Muscle layer of duodenum (tissue), 2 donors: Measurements from ENCODE around the gene GPR162.

ENCODE experiments used
- H3K27ac ChIP-seq: one replicate; pipeline ENCODE4 v1.7.0; 2013; ENCODE audit warnings: mild to moderate bottlenecking, low read length
- H3K27me3 ChIP-seq: one replicate; pipeline ENCODE4 v1.7.0; 2013; ENCODE audit warnings: low read depth, mild to moderate bottlenecking, control low read depth, low read length
- H3K36me3 ChIP-seq, 2 donors: one replicate each; pipeline ENCODE4 v1.7.0; 2013; ENCODE audit warnings: low read length in 2 of 2, control low read depth in 1 of 2, mild to moderate bottlenecking in 1 of 2; ENCODE audit not compliant: insufficient read depth in 2 of 2, control insufficient read depth in 1 of 2
- H3K4me1 ChIP-seq, 2 donors: one replicate each; pipeline ENCODE4 v1.7.0; 2013; ENCODE audit warnings: low read length in 2 of 2, mild to moderate bottlenecking in 2 of 2, control low read depth in 1 of 2, moderate library complexity in 1 of 2; ENCODE audit not compliant: insufficient read depth in 2 of 2, control insufficient read depth in 1 of 2
- H3K4me3 ChIP-seq, 2 donors: one replicate each; pipeline ENCODE4 v1.7.0; 2013; ENCODE audit warnings: low read length in 2 of 2, low read depth in 1 of 2, mild to moderate bottlenecking in 1 of 2
- H3K9me3 ChIP-seq, 2 donors: one replicate each; pipeline ENCODE4 v1.7.0; 2013; ENCODE audit warnings: low read length in 2 of 2, control low read depth in 1 of 2, mild to moderate bottlenecking in 1 of 2; ENCODE audit not compliant: control insufficient read depth in 1 of 2
- donor health status: healthy.

GPR162 gene

GRCh38 chr12:6851921-6852650 is 30.5 kb downstream of the GPR162 start, which contains the start of gene USP5:
Gene USP5, plus strand, starts transcription at chr12:6852150. Its CDS starts 30 bp downstream, at chr12:6852180.
- H3K36me3 ChIP-seq = peaks cover 15 to 38% of the 10 kb centered on the region in 2 donors
- H3K27me3 ChIP-seq = no peaks in the 10 kb centered on the region
- no peaks in the 10 kb centered on the region for H3K9me3 ChIP-seq
- peaks cover 14 to 22% of the 10 kb centered on the region in 2 donors for H3K4me1 ChIP-seq
- H3K27ac ChIP-seq = peak within 1 kb of the TSS; percentile 99
- peak within 1 kb of the TSS; percentile 89 to 91 for H3K4me3 ChIP-seq

GRCh38 chr12:6852651-6853354 is 31.2 kb downstream of the GPR162 start:
- no peaks in the 10 kb centered on the region for H3K9me3 ChIP-seq
- peaks cover 14 to 22% of the 10 kb centered on the region in 2 donors for H3K4me1 ChIP-seq
- H3K36me3 ChIP-seq = peaks cover 22 to 38% of the 10 kb centered on the region in 2 donors
- no peaks in the 10 kb centered on the region for H3K27me3 ChIP-seq
- H3K4me3 ChIP-seq = peak overlapping the region; percentile 89 to 91
- peak overlapping the region; percentile 40 for H3K27ac ChIP-seq

GRCh38 chr12:6853626-6854025 is 32.0 kb downstream of the GPR162 start:
- H3K4me1 ChIP-seq = peaks cover 14 to 22% of the 10 kb centered on the region in 2 donors
- H3K9me3 ChIP-seq = no peaks in the 10 kb centered on the region
- peak overlapping the region; percentile 37 for H3K27ac ChIP-seq
- peaks cover 30 to 47% of the 10 kb centered on the region in 2 donors for H3K36me3 ChIP-seq
- no peaks in the 10 kb centered on the region for H3K27me3 ChIP-seq
- peak overlapping the region in 1 of 2 donors; percentile 91 for H3K4me3 ChIP-seq

GRCh38 chr12:6854036-6854435 is 32.4 kb downstream of the GPR162 start:
- H3K4me1 ChIP-seq = peaks cover 14 to 22% of the 10 kb centered on the region in 2 donors
- peaks cover 34 to 50% of the 10 kb centered on the region in 2 donors for H3K36me3 ChIP-seq
- H3K9me3 ChIP-seq = no peaks in the 10 kb centered on the region
- H3K27ac ChIP-seq = peak overlapping the region; percentile 37
- no peak overlapping the region for H3K4me3 ChIP-seq
- H3K27me3 ChIP-seq = no peaks in the 10 kb centered on the region

- H3K27ac ChIP-seq = no peak overlapping the region
- no peak overlapping the region for H3K4me3 ChIP-seq
- no peaks in the 10 kb centered on the region for H3K9me3 ChIP-seq
- no peaks in the 10 kb centered on the region for H3K27me3 ChIP-seq
- H3K4me1 ChIP-seq = peaks cover 14 to 22% of the 10 kb centered on the region in 2 donors
- peaks cover 40 to 56% of the 10 kb centered on the region in 2 donors for H3K36me3 ChIP-seq
These were observed 33.7 kb downstream of the GPR162 start for GRCh38 chr12:6855322-6855721.

GRCh38 chr12:6858799-6859198 is 37.2 kb downstream of the GPR162 start:
- H3K27me3 ChIP-seq = no peaks in the 10 kb centered on the region
- peaks cover 73 to 84% of the 10 kb centered on the region in 2 donors for H3K36me3 ChIP-seq
- no peaks in the 10 kb centered on the region for H3K9me3 ChIP-seq
- H3K27ac ChIP-seq = no peak overlapping the region
- peaks cover 0 to 4% of the 10 kb centered on the region in 2 donors for H3K4me1 ChIP-seq
- no peak overlapping the region for H3K4me3 ChIP-seq

GRCh38 chr12:6860116-6860515 is 38.5 kb downstream of the GPR162 start:
- H3K27ac ChIP-seq = no peak overlapping the region
- no peaks in the 10 kb centered on the region for H3K27me3 ChIP-seq
- H3K4me3 ChIP-seq = no peak overlapping the region
- peaks cover 73 to 96% of the 10 kb centered on the region in 2 donors for H3K36me3 ChIP-seq
- H3K4me1 ChIP-seq = no peaks in the 10 kb centered on the region
- H3K9me3 ChIP-seq = no peaks in the 10 kb centered on the region

GRCh38 chr12:6860942-6861341 is 39.3 kb downstream of the GPR162 start:
- Histone ChIP-seq H3K27ac (no peak overlapping the region), H3K4me1 (no peaks in the 10 kb centered on the region), H3K27me3 (no peaks in the 10 kb centered on the region), H3K4me3 (no peak overlapping the region), H3K36me3 (peaks cover 73 to 98% of the 10 kb centered on the region in 2 donors), H3K9me3 (no peaks in the 10 kb centered on the region)

- Histone ChIP-seq H3K4me3 (no peak overlapping the region), H3K4me1 (no peaks in the 10 kb centered on the region), H3K27ac (no peak overlapping the region), H3K36me3 (peaks cover 69 to 97% of the 10 kb centered on the region in 2 donors), H3K9me3 (no peaks in the 10 kb centered on the region), H3K27me3 (no peaks in the 10 kb centered on the region)
These were observed 39.8 kb downstream of the GPR162 start for GRCh38 chr12:6861391-6861790.

GRCh38 chr12:6863033-6863432 is 41.4 kb downstream of the GPR162 start:
- Histone ChIP-seq H3K27ac (no peak overlapping the region), H3K36me3 (peaks cover 53 to 80% of the 10 kb centered on the region in 2 donors), H3K9me3 (no peaks in the 10 kb centered on the region), H3K27me3 (no peaks in the 10 kb centered on the region), H3K4me1 (peaks cover 0 to 6% of the 10 kb centered on the region in 2 donors), H3K4me3 (no peak overlapping the region)

GRCh38 chr12:6863586-6864321 is 42.1 kb downstream of the GPR162 start:
- H3K27me3 ChIP-seq = no peaks in the 10 kb centered on the region
- H3K4me3 ChIP-seq = no peak overlapping the region
- peaks cover 6 to 12% of the 10 kb centered on the region in 2 donors for H3K4me1 ChIP-seq
- H3K9me3 ChIP-seq = no peaks in the 10 kb centered on the region
- peaks cover 46 to 73% of the 10 kb centered on the region in 2 donors for H3K36me3 ChIP-seq
- no peak overlapping the region for H3K27ac ChIP-seq
